Activated naive CD4-positive, alpha-beta T cell treated with anti-CD3 and anti-CD28 coated beads, Interleukin-2, amount 50 U/mL, for 16 hours (primary cell): ENCODE results near the gene ATP6V0B.

Source experiments
- DNase-seq: peaks from one replicate; pipeline ENCODE4 v3.0.0-alpha.2; 2020

The ATP6V0B gene

DNA sequence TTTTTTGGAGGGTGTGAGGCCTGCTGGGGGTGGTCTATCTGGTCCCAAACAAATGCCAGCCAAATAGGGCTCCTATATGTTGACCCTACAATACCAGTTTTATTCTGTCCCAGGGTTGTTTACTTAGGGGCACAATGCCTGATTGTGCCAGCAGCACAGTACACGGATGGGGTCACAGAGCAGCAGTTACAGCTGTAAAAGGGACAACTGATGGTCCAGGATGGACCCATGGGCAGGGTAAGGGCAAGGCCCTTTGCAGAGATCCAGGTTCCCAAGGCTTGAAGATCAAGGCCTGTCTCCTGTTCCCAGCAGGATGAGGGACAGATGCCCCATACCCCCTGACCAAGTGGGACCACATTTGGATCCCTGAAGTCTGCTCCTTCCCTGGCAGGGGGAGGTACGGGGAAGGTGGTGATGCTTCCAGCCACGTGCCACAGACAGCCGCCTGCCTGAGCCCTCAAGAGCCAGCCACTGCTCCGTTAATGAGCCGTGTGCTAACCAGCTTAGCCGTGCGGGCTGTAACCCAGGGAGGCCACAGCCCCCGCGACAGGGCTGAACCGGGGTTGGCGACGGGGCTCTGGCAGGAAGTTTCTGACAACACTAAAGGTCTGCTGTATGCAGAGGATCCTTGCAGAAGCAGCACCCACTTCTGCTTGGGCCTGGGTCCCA is 38.3 kb downstream of the ATP6V0B start:
- no peak for DNase-seq

DNA sequence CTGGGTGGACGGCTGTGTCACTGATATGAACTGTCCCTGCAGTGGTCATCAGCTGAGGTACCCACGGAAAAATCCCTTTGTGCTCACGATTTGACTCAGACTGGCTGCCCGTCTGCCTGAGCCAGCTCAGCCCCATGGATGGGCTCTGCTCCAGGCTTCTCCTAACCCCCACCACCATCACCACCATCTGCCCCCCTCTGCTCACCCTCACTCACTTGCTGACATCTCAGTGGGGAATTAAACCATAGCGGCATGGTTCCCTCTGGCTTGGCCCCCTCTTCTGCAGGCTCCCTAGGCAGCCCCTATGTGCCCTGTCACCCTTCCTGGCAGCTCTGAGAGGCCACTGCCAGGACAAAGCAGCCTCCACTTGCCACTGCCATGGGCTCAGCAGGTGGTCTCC is 39.2 kb downstream of the ATP6V0B start:
- no peak for DNase-seq

DNA sequence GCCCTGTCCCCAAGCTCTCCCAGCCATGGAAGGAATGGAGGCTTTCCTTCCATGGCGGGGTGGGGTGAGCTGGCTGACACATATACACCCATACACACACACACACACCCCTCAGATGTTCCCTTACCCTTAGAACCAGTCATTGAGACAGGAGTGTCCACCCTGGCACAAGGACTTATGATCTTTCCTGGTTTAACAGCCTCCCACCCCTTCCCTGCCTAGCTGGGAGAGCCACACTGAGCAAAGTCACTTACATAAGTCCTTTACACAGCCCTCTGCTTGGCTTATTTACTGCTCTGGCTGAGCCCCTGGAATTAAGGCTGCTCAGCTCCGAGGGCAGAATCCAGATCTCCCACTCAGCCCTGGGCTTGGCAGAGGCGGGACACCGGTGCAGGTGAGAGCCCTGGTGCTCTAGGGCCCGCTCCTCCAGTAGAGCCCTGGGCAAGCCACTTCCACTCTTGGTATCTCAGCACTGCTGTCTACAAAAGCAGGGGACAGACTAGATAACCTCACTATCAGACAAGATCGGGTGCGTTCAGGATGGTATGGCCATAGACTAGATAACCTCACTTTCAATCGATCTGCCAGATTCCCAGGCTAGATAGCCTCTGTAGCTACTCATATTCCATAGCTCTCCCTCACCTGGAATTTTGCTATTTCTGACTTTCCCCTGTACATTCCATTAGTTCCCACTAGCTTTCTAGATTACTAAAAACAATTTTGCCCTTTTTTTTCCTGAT is 39.8 kb downstream of the ATP6V0B start:
- no peak for DNase-seq

DNA sequence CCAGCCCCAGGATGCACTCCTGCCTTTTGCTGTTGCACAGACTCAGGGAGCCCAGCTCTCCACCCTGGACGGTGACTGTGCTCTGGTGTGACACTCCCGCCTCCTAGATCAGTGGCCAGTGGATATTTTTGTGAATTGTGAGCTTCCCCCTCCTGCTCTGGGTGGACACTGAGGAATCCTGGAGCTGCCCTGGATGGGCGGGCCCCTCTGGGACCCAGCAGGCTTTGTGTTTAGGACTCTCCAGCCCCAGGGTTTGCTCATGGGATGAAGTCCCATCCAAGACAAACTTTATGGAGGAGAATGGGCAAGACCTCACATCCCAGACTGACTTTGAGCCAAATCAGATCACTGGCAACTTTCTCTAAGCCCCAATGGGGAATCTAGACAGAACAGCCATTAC is 40.4 kb downstream of the ATP6V0B start:
- no peak for DNase-seq

DNA sequence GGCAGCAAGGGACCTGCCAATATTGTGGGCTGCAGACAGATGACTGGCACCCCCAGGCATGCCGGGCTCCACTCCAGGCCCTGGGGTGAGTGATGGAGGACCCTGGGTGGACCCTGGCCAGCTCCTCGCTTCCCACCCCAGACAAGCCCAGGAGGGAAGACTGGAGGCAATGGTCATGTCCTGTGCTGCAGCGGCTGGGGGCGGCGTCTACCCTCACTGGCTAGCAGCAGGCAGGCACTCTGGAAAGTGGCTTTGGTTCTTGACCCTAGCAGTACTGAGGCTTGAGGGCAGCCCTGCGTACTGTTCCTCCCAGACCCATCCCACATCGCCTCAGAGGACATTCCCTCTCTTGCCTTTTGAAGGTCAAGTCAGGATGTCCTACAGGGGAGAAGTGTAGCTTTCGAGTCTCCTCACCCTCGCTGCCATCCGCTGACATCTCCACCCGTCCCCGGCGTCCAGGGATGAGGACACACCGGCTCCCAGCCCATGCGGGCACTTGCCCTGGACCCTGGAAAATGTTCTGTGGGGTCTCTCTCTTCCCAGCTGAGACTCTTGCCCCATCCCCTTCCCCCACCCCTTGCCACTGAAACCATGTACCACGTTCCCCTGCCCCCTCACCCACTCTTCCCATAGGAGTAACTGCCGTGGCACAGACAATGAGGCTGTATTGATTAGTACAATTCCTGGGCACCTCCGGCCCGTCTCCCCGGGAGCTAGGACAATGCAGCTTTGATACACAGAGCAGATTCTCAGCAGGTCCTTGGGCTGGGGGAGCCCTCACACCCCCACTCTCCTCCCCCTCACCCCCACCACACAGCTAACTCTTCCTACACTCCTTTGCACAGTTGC is 41.5 kb downstream of the ATP6V0B start:
- no peak for DNase-seq

DNA sequence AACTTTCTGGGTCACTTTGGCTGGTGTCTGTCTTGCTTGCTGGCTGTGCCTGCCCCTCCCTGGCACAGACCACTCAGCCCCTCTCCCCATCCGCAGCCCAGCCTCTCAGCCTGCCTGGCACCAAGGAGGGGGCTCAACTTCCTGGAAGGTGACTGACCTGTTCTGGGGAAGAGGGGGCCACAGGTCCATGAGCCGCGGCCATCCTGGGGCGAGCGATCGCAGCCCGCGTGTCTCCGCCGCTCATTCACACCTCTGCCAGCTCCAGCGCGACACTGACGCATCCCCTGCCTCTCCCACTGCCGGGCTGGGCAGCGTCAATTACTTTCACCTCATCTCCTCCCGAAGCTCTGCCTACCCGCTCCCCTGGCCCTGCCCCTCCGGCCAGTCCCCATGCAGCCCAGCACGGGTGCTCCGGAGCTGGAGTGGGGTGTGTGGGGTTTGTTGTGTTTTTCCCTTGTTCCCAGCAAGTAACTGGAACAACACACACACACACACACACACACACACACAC is 42.2 kb downstream of the ATP6V0B start:
- DNase-seq, result no peak

DNA sequence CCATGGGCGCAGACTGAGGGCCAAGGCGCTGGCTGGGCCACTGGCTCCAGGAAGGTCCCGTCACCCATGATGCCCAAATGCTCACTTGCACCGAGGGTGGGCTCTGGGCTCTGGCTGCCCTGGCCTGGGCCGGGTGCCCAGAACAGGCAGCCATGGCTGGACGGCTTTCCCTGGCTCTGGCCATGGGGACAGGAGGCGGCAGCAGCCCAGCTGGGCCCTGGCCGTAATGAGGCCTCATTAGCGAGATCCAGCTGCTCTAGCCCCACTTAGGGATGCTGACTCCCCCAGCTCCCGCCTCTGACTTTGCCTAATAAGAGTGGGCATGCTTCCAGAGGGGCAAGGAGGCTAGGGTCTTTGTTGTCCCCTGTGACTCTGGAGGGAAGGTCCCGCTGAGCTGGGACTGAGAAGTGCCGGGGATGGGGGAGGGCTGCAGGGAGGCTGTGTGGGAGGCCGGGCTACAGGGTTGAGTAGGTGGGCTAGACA is 44.7 kb downstream of the ATP6V0B start:
- no peak for DNase-seq

DNA sequence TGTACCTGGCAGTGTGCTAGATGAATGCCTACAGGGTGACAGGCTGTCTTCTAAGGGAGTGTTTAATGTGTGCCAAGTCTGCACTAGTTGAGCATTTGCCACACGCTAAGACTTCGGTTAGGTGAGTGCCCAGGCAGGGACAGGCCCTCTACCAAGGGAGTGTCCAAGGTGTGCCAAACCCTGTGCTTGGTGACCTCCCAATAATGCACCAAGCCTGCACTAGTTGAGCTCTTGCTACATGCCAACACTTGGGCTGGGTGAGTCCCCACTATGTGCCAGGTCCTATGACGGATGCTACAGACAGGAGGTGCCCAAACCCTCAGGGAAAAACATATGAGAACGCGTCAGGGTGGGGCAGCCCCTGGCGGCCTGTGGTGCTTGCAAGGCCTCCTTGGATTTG is 45.7 kb downstream of the ATP6V0B start:
- no peak for DNase-seq

DNA sequence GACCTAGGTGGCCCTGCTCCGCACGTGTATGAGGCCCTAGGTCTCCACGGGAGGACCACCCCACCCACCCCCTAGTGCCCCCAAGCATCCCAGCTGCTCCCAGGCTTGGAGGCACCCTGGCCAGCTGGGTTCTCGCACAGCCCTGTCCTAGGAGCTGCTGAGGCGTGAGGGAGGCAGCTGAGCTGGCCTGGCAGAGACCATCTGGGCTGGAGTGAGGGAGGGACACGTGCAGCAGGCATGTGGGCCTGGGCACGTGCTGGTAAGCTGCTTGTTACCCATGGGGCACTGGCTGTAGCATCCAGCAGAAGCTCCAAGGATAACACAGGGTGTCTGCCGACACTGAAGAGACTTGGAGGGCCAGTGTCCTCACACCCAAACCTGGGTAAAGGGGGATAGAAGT is 46.4 kb downstream of the ATP6V0B start:
- DNase-seq, result no peak

DNA sequence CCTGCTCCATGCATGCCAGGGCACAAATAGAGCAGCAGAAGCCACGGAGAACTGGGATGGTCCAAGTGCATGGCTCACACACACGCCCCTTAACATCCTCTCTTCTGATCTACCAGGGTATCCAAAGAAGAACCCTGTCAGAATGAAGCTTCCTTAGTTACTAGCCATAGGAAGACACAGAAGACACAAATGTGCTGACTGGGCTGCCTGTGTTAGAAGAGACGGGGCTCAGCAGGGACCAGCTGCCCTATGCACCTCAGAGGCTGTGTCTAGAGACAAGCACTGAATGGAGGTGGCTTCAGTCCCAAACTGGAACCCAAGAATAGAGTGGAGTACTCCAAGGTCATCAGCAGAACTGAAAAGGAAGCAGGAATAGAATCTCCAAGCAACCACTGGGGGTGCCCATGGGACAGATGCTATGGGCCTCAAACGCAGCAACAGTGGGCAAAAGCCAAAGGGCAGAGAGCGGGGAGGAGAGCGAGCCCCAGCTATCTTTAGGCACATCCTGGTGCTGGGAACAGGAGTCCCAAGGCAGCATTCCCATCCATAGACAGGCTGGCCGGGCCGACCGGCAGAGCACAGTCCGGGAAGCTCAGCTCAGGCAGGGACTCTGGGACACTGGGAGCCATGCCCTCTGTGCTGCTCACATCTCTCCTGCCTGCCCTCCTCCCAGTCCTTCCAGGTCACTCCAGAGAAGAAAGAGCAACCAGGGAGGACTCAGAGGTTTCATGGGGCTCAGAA is 47.0 kb downstream of the ATP6V0B start:
- DNase-seq, result no peak

DNA sequence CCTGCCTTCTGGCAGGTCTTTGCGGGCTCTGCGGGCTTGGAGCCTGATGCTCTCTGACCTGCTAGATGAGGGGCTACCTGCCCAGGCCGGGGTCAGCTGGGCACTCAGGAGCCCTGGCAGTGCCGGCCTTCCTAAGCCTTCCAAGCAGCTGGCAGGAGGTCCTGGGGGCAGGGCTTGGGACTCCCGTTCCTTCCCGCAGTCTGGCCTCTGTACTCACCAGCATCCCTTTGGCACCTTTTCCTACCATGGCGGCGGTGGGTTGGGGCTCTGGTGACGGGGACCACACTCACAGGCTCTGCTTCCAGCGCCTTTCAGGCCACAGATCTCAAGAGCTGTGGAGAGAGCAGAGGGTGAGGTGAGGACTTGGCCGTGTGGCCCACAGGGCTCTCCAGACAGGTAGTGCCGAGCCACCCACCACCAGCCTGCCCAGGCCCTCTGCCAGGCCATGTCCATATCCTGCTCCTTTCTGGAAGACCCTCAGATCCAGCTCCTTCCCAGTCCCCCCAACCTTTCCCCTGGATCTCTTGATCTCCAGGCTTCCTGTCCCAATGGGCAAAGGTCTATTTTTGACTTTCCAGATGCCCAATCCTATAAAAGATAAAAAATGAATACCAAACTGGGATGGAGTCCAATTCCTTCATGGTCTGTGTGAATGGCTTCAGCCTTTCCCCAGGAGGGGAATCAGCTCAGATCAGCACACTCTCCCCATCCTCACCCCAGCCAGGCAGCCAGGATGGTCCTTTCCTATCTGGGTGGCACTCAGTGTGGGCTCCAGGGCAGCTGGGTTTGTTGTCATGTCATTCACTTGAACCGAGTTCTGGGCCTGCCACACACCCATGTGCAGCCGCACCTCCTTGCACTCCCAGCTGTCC is 49.5 kb downstream of the ATP6V0B start:
- no peak for DNase-seq

DNA sequence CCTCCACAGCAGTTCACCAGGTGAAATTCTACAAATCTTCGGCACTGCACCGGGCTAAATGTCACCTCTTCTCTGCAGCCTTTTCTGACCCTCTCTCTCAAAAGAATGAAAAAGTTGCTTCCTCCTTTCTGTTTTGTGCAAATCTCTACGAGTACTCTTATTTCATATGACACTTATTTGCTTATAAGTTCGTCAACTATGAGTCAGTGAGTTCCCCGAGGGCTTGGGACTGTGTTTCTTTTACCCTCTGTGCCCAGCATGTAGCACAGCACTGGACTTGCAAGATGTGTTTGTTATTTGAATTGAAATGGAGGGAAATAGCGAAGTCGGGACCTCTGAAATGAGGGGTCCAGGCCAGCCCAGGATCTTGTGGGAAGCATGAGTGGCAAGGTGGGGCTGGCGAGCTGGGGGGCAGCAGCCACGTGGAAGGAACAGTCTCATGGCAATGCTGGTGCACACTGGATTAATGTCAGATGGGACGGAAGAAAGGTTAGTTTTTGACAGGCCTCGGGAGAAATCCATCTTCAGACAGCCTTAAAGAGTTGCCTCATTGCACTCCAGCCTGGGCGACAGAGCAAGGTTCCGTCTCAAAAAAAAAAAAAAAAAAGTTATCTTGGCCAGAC is 50.3 kb downstream of the ATP6V0B start:
- no peak for DNase-seq

DNA sequence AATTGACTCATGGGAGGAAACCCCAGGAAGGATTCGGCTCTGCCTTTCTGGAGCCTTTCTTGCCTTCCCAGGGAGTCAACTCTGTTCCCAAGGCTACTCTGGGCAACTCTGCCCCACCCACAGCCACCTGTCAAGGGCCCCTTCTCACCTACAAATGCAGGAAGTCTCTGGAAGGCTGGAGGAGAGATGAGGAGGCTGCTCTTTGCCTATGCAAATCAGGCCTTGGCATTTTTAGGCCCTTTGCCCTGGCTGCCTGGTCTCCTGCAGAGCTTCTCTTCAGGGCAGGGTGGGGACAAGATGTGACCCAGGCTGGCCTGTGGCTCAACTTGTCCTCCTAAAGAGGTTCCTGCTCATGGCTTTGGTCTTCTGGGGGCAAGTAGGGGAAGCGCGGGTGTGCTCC is 51.1 kb downstream of the ATP6V0B start:
- peak; percentile 4 for DNase-seq

DNA sequence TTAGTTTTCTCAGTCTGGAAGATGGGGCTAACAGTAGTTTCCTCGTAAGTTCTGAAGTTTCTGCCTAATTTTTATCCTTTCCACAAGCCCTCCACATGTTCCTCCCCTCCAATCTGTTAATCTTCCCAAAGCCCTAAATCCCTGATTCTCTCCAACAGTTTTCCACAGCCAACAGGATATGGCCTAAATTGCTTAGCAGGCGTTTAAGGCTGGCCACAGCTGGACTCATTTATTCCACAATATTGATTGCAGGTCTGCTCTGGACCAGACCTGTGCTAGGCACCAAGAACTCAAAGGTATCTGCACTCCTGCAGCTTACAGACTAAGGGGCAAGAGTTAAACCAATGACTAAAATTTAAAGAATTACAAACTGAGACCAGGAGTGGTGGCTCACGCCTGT is 52.6 kb downstream of the ATP6V0B start:
- no peak for DNase-seq
